GM19467 (cell line): ENCODE measurements around the gene SND1.

Experiments
- ATAC-seq: cut with Tn5 transposase; IDR thresholded peaks from one replicate; pipeline ENCODE4 v1.9.1; 2021; ENCODE audit warnings: mild to moderate bottlenecking, moderate library complexity; ENCODE audit not compliant: unreplicated experiment

SND1 gene

DNA sequence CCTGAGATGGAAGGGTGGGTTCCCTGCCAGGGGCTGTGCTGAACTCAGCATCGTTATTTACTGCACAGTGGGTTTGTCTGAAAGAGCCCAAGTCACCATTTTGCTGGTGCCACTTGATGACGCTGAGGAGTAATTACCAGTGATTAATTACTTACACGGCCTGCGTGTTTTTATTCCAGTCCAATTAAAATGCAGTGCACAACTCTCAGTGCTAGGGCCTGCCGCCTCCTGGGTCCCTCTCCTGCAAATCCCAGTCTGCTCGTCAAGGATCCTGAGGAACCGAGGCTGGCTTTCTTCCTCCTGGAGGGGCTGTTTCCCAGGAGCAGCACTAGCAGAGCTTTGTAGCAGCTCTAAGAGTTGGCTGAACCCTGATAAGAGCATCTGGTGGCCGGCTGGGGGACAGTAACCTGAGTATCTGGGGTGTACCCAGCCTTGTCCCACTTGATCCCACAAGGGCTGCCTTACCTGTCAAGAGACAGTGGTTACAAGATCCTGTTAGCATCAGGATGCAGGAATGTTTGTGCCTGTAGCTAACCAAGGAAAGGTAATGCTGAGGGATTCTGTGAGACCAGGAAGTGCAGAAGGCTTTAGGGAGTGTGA, 424.3 kb downstream of the SND1 start:
- ATAC-seq, result no peak

DNA sequence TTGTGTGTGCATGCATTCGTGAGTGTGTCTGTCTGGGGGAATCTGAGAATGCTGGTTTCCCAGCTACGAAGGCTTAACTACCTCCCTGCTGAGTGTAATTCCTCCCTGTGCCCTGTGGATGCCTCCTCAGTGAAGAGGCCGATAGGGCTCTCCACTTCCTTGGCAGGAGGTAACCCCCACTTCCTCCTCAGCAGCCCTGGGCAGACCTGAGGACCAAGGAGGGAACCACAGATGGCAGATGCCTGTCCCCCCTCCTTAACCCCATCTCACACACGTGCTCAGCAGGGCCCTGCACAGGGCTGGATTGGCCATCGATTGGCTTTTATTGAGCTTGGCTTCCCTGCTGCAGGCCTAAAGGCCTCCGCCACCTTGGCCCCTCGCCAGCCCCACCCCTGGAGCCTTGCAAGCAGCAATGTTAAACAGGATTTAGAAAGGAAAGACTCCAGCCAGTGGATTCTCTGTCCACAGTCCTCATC, 424.8 kb downstream of the SND1 start:
- ATAC-seq, result no peak

DNA sequence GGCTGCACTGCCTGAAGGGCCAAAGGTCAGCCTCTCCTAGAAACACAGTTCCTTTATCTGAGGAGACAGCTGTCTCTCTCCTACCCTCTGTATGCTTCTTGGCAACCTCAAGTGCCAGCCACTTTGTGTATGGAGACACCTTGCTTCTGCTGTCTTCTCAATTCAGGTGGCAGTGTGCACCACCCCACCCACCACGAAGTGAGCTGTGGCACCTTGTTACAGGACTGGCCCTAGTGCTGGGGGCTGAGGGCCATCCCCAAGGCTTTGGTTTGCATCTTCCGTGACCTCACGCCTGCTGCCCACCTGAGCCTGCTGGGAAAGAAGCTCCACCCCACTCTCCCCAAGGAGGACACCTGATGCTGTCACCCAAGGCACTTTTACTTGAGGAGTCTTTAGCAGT, 426.3 kb downstream of the SND1 start:
- no peak for ATAC-seq

DNA sequence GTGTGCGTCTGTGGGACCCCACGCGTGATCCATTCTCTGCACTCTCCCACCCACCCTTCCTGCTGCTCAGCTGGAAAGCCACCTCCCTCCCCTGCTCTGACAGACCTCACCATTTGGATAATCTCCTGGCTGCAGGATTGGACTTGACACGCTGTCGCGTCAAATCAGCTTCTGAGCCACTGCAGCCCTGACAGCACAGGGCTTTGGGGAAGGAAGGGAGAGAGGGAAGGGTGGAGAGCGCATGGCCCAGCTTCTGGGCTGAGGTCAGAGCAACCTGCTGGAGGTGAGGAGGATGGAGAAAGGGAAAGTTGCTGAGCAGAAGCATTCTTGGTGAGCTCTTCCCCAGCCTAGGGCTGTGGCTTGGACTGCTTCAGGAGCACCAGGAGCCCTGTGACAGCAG, 428.2 kb downstream of the SND1 start:
- no peak for ATAC-seq

DNA sequence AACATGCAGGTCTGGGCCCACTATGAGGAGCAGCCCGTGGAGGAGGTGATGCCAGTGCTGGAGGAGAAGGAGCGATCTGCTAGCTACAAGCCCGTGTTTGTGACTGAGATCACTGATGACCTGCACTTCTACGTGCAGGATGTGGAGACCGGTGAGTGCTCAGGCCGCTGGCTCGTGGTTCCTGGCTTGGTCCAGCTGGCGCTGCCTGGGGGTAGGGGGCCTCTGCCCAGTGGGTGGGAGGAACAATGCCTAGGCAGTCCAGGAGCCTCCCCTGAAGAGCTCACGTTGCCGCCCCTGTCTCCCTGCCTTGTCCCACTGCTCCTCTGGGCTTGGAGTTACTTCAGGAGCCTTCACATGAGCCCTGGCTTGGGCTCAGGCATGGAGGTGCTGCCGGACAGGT, 429.4 kb downstream of the SND1 start:
- ATAC-seq, result no peak

DNA sequence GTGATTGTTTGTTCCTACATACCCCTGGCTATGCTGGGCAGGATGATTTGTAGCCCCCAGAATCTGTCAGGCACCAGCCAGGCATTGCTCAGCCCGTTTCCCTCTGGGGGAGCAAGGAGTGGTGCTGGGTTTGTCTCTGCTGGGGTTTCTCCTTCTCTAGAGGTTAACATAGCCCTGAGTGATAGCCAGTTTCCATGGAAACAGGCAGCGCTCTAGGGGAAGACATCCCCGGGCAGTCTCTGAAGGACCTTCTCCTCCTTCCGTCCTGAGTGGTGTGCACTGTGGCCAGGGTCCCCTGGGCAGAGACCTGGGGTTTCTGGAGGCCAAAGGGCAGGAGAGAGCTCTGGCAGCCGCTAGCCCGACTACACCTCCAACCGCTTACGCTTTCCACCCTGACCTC, 429.8 kb downstream of the SND1 start:
- ATAC-seq, result no peak

DNA sequence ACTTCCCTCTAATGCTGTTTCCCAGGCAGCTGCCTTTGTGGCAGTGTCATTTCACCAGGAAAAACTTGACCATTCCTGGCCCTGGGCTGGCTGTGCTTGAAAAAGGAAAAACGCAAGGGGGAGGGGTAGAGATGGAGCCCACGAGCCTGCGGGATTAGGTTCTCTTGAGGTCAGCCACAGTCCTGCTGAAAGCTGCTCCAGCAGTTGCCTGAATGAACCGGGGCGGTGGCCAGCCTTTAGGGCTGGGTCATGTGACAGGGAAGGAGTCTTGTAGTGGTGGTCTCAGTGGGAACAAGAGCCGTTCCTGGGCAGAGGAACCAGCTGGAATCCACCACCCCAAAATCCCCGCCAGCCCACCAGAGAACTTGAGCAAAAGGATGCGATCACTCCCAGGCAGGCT, 430.4 kb downstream of the SND1 start:
- no peak for ATAC-seq

DNA sequence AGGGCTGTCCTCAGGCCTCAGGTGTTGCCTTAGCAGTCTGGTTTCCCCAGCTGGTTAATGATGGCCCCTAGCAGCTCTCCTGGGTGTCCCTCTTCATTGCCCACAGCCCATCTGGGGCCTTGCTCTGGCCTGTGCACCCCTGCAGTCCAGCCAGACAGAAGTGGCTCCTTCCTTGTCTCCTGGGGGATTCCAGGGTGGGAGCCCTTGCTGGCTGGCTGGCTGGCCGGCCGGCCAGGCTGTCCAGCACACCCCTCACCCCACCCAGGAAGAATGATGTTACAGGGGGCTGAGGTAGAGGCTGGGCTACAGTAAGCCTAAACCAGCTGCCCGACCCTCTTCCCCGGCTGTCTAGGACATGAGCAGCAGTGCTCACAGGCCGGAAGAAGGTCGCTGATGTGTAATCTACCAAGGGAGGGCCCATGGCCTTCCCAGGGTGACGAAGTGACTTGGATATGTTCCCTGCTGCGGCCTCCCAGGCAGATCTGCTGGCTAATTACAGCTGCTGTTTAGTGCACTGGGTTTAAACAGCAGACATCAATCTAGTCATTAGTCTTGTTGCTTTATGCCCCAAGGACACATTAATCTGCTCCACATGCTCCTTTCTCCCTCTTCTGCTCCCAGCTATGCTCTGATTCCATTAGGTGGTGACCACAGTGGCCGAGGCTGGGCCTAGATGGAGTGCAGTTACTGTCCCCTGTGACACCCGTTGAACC, 433.1 kb downstream of the SND1 start:
- no peak for ATAC-seq

DNA sequence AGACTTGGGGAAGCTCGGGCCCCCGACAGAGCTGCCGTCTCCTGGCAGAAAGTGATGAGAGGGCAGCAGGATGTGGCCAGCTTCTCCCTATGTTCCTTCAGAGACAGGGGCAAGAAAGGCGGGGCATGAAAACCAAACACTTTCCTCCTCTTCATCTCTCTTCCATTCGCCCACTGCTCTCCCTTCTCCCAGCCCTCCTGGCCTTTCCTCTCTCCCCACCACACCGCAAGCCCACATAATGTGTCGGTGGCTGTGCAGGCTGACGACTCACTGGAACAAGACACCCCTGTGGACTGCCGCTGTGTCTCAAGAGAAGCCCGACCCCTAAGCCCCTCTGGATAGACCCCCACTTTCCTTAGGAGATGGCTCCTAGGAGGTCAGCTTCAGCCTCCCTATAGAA, 438.5 kb downstream of the SND1 start:
- ATAC-seq, result no peak

DNA sequence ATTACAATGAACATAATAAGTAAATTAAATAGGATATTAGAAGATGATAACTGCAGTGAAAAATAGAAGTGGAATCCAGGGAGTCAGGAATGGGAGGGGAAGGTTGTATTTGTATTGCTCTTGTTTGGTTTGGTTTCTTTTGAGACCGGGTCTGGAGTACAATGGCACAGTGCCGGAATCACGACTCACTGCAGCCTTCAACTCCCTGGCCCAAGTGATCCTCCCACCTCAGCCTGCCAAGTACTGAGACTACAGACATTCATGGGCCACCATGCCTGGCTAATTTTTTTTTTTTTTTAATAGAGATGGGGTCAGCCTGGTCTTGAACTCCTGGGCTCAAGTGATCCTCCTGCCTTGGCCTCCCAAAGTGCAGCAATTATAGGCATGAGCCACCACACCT, 439.1 kb downstream of the SND1 start:
- no peak for ATAC-seq

DNA sequence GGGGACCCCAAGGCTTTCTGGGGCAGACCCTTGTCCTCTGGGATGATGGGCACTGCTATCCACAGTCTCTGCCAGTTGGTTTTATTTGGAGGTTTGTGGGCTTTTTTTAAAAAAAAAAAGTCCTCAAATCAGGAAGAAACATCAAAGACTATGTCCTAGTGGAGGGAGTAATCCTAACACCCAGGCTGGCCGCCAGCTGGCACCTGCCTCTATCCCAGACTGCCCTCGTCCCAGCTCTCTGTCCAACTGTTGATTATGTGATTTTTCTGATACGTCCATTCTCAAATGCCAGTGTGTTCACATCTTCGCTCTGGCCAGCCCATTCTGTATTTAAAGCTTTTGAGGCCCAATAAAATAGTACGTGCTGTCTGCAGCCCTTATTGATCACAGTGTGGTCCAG, 440.2 kb downstream of the SND1 start:
- no peak for ATAC-seq

DNA sequence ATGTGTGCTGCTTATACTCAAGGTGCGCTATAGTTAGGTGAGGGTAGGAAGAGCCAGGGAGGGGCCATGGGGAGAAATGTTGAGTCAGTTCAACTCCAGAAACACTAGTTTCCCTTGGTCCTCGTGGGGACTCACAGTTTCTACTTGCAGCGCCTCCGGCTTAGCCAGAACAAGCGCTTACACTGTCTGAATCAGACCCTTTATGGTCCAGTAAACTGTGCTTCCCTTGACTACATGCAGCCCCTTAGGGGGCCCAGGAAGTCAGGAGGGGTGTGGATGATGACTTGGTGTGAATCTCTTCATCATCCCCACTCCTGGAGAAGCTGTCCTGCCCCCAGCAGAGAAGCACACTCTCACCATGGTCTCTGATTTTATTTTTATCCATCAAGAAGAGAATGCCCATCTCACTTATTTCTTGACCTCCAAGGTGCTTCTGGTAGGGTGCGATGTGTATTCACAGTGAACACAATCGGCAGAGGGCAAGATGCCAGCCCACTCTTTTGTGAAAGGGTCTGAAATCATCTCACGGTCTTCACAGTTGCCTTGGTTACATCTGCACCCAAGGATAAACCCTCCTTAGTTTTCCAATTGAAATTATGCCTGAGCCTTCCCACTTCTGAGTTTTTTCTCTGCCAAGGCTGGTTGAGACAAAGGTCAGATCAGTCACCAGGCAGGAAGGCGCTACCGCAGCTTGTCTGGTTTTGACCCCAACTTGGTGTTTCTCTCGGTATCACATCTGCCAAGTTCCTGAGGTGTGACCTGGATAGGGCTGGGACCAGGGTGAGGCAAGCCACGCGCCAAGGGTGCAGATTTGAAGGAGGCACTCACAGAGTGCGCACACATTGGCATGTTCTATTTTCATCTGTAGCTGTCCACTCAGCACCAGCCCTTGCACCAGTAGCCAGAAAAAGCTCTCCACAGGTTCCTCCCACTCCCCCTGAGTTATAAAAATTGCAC, 441.9 kb downstream of the SND1 start:
- ATAC-seq, result no peak

DNA sequence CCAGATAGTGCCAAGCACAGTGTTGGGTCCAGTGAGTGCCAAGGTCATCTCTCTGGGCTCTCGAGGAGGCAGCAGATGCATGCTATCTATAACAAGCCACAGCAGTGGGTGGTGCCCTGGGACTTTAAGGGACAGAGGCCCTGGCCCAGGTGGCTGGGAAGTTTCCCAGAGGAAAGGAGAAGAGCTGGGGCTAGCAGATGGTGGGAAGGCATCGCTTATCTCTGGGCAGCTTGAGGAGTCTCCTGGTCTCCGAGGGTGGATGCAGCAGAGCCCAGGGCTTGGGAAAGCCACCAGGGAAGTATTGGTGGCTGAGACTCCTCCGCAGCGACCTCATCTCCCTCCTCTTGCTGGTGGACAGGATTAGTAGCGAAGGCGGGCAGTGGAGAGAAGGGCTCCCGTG, 442.7 kb downstream of the SND1 start:
- no peak for ATAC-seq

DNA sequence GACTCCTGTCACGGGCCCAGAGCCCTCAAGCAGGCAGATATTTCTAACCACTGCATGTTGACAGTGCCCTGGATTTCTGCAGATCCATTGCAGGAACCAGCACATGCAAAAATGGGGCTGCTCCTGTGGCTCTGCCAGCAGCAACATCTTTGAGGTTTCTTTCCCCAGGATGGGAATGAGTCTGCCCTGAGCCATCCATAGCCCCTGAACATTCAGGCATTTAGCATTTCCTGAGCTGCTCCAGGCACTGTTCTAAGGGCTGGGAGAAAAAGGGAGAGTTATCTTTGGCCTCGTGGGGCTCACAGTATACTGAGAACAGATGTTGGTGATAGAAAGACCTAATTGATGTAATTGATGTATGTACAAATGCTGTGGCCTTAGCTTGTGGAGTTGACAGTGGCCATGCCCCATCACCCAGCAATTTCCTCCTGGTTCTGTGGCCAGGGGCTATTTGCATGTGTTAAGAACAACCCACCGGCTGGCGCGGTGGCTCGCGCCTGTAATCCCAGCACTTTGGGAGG, 445.3 kb downstream of the SND1 start:
- ATAC-seq, result no peak

DNA sequence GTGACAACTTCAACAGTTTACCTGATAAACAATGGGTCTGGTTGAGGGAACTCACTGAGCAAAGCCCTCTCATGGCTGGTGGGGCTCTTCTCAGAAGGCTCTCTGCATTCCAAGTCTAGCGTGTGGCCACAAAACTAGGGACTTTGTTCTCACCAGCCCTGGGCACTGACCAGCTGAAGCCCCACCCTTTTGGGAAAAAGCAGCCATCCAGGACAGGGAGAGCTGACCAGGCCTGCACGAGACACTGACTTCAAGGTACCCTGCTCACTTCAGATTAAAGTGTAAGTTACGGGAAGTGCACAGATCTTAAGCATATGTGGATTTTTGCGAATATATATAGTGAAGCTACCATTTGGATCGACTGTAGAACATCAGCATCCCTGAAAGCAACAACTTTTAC, 446.6 kb downstream of the SND1 start:
- ATAC-seq, result no peak

DNA sequence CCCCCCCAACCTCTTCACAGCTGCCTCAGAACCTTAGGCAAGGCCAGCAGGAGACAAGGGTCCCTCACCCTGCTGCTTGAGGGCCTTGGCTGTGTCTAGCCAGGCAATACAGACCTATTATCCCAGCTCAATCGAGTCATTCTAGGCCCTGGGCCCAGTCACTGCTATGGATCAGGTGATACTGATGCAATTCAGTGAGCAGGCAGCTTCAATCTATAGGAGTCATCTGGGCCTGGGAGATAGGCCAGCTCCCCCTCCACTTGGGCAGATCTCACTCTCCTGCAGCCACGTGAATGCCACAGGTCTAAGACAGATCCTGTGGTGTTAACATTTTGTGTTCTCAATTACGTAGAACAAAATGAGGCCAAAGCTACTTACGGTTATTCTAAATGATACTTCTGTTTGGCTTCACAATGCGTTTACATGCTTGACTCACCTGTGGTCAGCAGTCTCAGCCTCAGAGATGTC, 447.2 kb downstream of the SND1 start:
- ATAC-seq, result no peak

DNA sequence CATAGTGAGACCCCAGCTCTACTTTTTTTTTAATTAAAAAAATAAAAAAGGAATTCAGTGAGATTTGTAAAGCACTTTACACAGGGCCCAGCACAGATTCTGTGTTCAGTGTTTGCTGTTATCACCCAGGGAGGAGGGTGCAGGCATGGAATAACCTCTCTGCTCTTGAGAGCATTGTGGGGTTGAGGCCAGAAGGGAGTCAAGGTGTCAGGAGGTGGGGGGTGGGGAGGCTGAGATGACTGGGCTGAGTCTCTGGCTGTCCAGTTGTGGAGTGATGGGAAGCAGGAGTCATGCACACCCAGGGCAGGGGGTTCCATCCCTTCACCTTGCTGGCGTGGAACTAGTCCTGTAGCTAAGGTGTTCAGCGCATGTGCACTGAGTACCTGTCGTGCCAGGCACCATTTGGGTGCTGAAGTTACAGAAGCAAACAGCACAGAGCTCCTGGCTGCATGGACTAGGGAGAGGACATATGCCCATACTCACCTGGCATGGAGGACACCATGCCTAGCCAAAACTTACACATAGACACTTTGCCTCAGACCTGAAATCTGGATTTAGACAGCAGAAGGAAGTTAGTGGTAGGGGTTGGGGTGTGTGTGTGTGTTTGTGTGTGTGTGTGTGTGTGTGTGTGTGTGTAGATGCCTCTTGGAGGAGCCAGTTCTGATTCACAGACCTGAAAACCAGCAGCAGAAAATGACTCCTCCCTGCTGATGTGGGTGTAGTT, 448.4 kb downstream of the SND1 start:
- ATAC-seq, result no peak

DNA sequence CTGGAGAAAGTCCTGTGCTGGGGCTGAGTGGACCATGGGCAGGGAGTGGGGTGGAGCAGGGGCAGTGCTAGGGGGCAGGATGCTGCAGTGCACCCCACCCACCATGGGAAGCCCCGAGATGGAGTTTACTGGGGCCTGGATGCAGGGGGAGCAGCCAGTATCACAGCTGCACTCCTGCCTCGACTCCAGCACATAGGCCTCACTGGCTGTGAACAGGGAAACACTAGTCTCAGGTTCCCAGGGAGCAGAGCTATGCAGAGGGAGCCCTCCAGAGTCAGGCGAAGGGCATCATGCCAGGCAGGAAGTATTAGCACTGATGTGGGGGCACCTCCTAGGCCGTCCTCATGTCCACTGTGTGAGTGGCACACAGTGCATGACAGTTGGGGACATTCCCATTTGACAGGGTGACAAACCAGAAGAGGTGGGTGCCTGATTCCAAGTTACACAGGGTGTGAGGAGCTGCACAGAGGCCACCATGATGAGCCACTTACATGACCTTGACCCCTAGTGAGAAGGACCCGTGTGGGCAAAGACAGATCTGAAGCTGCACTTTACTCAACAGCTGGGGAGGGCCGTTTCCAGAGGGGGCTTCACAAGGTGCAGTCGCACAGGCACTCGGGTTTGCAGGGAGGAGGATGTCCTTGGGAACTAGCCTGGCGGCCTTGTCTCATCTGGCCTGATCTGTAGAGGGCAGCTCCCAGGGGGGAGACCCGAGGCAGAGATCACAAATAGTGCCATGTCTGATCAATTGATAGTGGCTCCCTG, 449.1 kb downstream of the SND1 start:
- no peak for ATAC-seq

DNA sequence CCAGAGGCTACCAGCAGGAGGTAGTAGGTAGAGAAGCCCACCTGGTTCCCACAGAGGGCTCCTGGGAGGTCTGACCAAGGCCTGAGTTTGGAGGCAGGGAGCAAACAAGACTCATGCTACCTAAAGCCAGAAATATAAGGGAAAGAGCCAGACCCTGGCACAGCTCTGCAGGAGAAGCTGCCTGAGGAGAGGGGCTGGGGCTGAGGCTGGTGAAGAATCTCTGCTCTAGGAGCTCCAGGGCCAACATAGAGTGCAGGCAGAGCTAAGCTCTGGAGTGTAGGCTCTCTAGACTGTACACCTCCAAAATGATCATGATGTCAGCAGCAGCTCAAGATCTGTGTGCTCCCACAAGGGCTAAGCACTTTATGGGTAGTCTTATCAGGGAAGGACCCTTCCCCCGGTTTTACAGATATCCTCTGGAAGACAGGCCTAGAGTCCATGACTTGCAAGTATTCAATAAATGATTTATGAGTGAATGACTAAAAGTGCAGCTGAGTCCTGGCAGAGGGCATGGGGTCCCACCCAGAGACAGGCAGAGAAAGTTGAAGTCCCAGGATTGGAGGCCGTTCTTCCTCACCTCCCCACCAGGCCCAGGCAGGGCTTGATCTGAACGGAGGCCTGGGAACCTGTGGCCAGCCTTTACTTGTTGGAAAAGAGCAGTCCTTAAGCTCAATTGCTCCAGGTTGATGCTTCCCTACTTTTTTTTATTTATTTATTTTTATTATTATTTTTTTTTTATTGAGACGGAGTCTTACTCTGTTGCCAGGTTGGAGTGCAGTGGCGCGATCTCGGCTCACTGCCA, 450.7 kb downstream of the SND1 start:
- ATAC-seq, result no peak
